HEK293T (cell line): ENCODE results near the gene LY9.

ENCODE experiments used
- ARNT ChIP-seq: fragments of 450-650 bp; IDR thresholded peaks from 2 replicates; pipeline ENCODE4 v1.6.1; 2017; ENCODE audit warnings: mild to moderate bottlenecking
- BHLHE40 ChIP-seq: fragments of 450-650 bp; IDR thresholded peaks from 2 replicates; pipeline ENCODE4 v1.6.1; 2016; ENCODE audit warnings: mild to moderate bottlenecking, moderate library complexity, borderline replicate concordance
- FOXA1 ChIP-seq: fragments of 450-650 bp; IDR thresholded peaks from 2 replicates; pipeline ENCODE4 v1.6.1; 2016; ENCODE audit warnings: mild to moderate bottlenecking
- FOXK2 ChIP-seq: fragments of 450-650 bp; IDR thresholded peaks from 2 replicates; pipeline ENCODE4 v1.6.1; 2016; ENCODE audit warnings: mild to moderate bottlenecking
- FOXM1 ChIP-seq: fragments of 450-650 bp; IDR thresholded peaks from 2 replicates; pipeline ENCODE4 v1.6.1; 2017; ENCODE audit warnings: mild to moderate bottlenecking, borderline replicate concordance
- HDGF ChIP-seq: fragments of 450-650 bp; IDR thresholded peaks from 2 replicates; pipeline ENCODE4 v1.6.1; 2017; ENCODE audit warnings: antibody characterized with exemption, borderline replicate concordance
- L3MBTL2 ChIP-seq: fragments of 450-650 bp; conservative IDR thresholded peaks from 2 replicates; pipeline ENCODE4 v1.6.1; 2016; ENCODE audit warnings: mild to moderate bottlenecking
- NFRKB ChIP-seq: fragments of 450-650 bp; IDR thresholded peaks from 2 replicates; pipeline ENCODE4 v1.6.1; 2016; ENCODE audit warnings: mild to moderate bottlenecking, moderate library complexity
- PKNOX1 ChIP-seq: fragments of 450-650 bp; IDR thresholded peaks from 2 replicates; pipeline ENCODE4 v1.6.1; 2016
- SP1 ChIP-seq: fragments of 450-650 bp; IDR thresholded peaks from 2 replicates; pipeline ENCODE4 v1.6.1; 2017
- SUZ12 ChIP-seq: fragments of 450-650 bp; IDR thresholded peaks from 2 replicates; pipeline ENCODE4 v1.6.1; 2016; ENCODE audit warnings: mild to moderate bottlenecking
- TARDBP ChIP-seq: fragments of 450-650 bp; IDR thresholded peaks from 2 replicates; pipeline ENCODE4 v1.6.1; 2016
- ZNF384 ChIP-seq: fragments of 450-650 bp; IDR thresholded peaks from 2 replicates; pipeline ENCODE4 v1.6.1; 2016

- TF ChIP-seq HDGF (no peak), SUZ12 (no peak), FOXA1 (no peak), SP1 (no peak), NFRKB (no peak), L3MBTL2 (no peak), PKNOX1 (no peak), FOXK2 (no peak), ZNF384 (no peak), BHLHE40 (no peak), TARDBP (no peak), FOXM1 (no peak), ARNT (no peak)
Observed at GRCh38 chr1:160874935-160875334, 79.0 kb downstream of the LY9 start.
